Trophoblast cell (in vitro differentiated cells and primary cell): ENCODE measurements around the gene RAB3A. TPM values are rescaled to one million over a fixed set of nuclear protein-coding genes. Genes with fewer than 3 reads are reported as not detected.
A peak's percentile ranks its signal among the peaks of the same experiment; 100 is the strongest.

ENCODE experiments used
- DNase-seq, 2 donors: peaks; one replicate each; pipeline ENCODE4 v3.0.0-alpha.2; 2016
- H2AFZ ChIP-seq: 2 replicates; pipeline ENCODE4 v1.6.1; 2013; ENCODE audit warnings: low read length, moderate library complexity, mild to moderate bottlenecking; ENCODE audit not compliant: insufficient read depth, poor library complexity
- H2AK5ac ChIP-seq: 2 replicates; pipeline ENCODE4 v1.6.1; 2013; ENCODE audit warnings: mild to moderate bottlenecking, low read length
- H2BK120ac ChIP-seq: 2 replicates; pipeline ENCODE4 v1.6.1; 2013; ENCODE audit warnings: low read length, mild to moderate bottlenecking, moderate library complexity; ENCODE audit not compliant: insufficient read depth, poor library complexity
- H2BK12ac ChIP-seq: 2 replicates; pipeline ENCODE4 v1.6.1; 2013; ENCODE audit warnings: mild to moderate bottlenecking, low read length, moderate library complexity
- H2BK5ac ChIP-seq: 2 replicates; pipeline ENCODE4 v1.6.1; 2013; ENCODE audit warnings: low read length, low read depth, moderate library complexity, mild to moderate bottlenecking; ENCODE audit not compliant: poor library complexity
- H3K14ac ChIP-seq: 2 replicates; pipeline ENCODE4 v1.6.1; 2013; ENCODE audit warnings: mild to moderate bottlenecking, low read length
- H3K18ac ChIP-seq: 2 replicates; pipeline ENCODE4 v1.6.1; 2013; ENCODE audit warnings: mild to moderate bottlenecking, low read length
- H3K23ac ChIP-seq: 2 replicates; pipeline ENCODE4 v1.6.1; 2013; ENCODE audit warnings: low read length
- H3K27ac ChIP-seq: 2 replicates; pipeline ENCODE4 v1.5.1; 2013; ENCODE audit warnings: low read depth, mild to moderate bottlenecking, inconsistent platforms, low read length, moderate library complexity
- H3K27me3 ChIP-seq: 2 replicates; pipeline ENCODE4 v1.6.1; 2013; ENCODE audit warnings: inconsistent platforms, mild to moderate bottlenecking, low read length, moderate library complexity; ENCODE audit not compliant: insufficient read depth
- H3K36me3 ChIP-seq, 2 experiments: 1 replicate in 1 of 2; 2 replicates in 1 of 2; pipeline ENCODE4 v1.6.1; 2013; ENCODE audit warnings: low read length in 2 of 2, mild to moderate bottlenecking in 2 of 2, moderate library complexity in 1 of 2; ENCODE audit not compliant: insufficient read depth in 2 of 2, control insufficient read depth in 1 of 2
- H3K4ac ChIP-seq: 2 replicates; pipeline ENCODE4 v1.6.1; 2013; ENCODE audit warnings: low read depth, mild to moderate bottlenecking, low read length, moderate library complexity
- H3K4me1 ChIP-seq, 2 experiments: 1 replicate in 1 of 2; 2 replicates in 1 of 2; pipeline ENCODE4 v1.6.1; 2013; ENCODE audit warnings: low read length in 2 of 2, mild to moderate bottlenecking in 2 of 2, moderate library complexity in 1 of 2; ENCODE audit not compliant: insufficient read depth in 2 of 2, control insufficient read depth in 1 of 2
- H3K4me2 ChIP-seq: 2 replicates; pipeline ENCODE4 v1.6.1; 2013; ENCODE audit warnings: inconsistent platforms, mild to moderate bottlenecking, low read length, moderate library complexity
- H3K4me3 ChIP-seq: 2 replicates; pipeline ENCODE4 v1.5.1; 2013; ENCODE audit warnings: mild to moderate bottlenecking, low read depth, low read length, inconsistent platforms
- H3K79me1 ChIP-seq: one replicate; pipeline ENCODE4 v1.6.1; 2013; ENCODE audit warnings: low read length
- H3K79me2 ChIP-seq: 2 replicates; pipeline ENCODE4 v1.6.1; 2013; ENCODE audit warnings: low read length, mild to moderate bottlenecking; ENCODE audit not compliant: control insufficient read depth, insufficient read depth, poor library complexity
- H3K9ac ChIP-seq: 2 replicates; pipeline ENCODE4 v1.6.1; 2013; ENCODE audit warnings: mild to moderate bottlenecking, low read length
- H3K9me3 ChIP-seq: 2 replicates; pipeline ENCODE4 v1.6.1; 2013; ENCODE audit warnings: low read depth, mild to moderate bottlenecking, control low read depth, inconsistent platforms, low read length; ENCODE audit not compliant: insufficient read depth
- H4K12ac ChIP-seq: 2 replicates; pipeline ENCODE4 v1.6.1; 2013; ENCODE audit warnings: low read depth, mild to moderate bottlenecking, low read length, moderate library complexity
- H4K8ac ChIP-seq: 2 replicates; pipeline ENCODE4 v1.6.1; 2013; ENCODE audit warnings: low read depth, mild to moderate bottlenecking, low read length, moderate library complexity
- H4K91ac ChIP-seq: one replicate; pipeline ENCODE4 v1.6.1; 2013; ENCODE audit warnings: low read depth, mild to moderate bottlenecking, low read length, moderate library complexity
- WGBS: extraction: QIAGEN DNeasy Blood & Tissue Kit; methylation state at CpG from one replicate; pipeline ENCODE4 v1.1.7; 2013; ENCODE audit warnings: missing lambda C conversion rate; ENCODE audit not compliant: insufficient read length, insufficient coverage; ENCODE audit errors: extremely low coverage; 5-methylcytosine and 5-hydroxymethylcytosine counted together
- polyA plus RNA-seq: library from polyadenylated mRNA; stranded (reverse); fragments of 200-250 nt; gene quantifications from 2 replicates; pipeline ENCODE4 v1.2.3, GENCODE V29; 2013

RAB3A gene
- 2.5 and 3.0 TPM in 2 replicates for polyA plus RNA-seq

- Histone ChIP-seq H3K14ac (peak within 1 kb of the TSS; percentile 55), H3K4ac (peak within 1 kb of the TSS; percentile 65), H3K4me1 (peaks cover 9 to 12% of the 10 kb centered on the region in 2 experiments), H3K4me2 (peak within 1 kb of the TSS; percentile 97), H3K9ac (peak within 1 kb of the TSS; percentile 84), H2AK5ac (peak within 1 kb of the TSS; percentile 4), H3K36me3 (no peaks in the 10 kb centered on the region), H3K27me3 (no peaks in the 10 kb centered on the region), H3K23ac (no peak within 1 kb of the TSS), H3K18ac (peak within 1 kb of the TSS; percentile 81), H3K79me2 (peaks cover 3% of the 10 kb centered on the region), H2AFZ (peak within 1 kb of the TSS; percentile 77), H4K8ac (peak within 1 kb of the TSS; percentile 70), H4K91ac (peak within 1 kb of the TSS; percentile 75), H2BK12ac (no peak within 1 kb of the TSS), H4K12ac (peak within 1 kb of the TSS; percentile 92), H3K27ac (peak within 1 kb of the TSS; percentile 89), H2BK120ac (peak within 1 kb of the TSS; percentile 80), H3K9me3 (peaks cover 7% of the 10 kb centered on the region), H2BK5ac (peak within 1 kb of the TSS; percentile 87), H3K4me3 (peak within 1 kb of the TSS; percentile 77), H3K79me1 (peaks cover 8% of the 10 kb centered on the region)
- WGBS, result no CpG with 5 or more reads among the region's 50 CpGs
- DNase-seq, result peak; percentile 100
Observed at GRCh38 chr19:18203863-18204393, at the start of gene RAB3A. Gene RAB3A (minus strand): TSS chr19:18204042. CDS start chr19:18202740, 1,302 bp downstream.

- Histone ChIP-seq H3K18ac (no peak overlapping the region), H3K4me3 (no peak overlapping the region), H2BK5ac (no peak overlapping the region), H3K79me1 (no peaks in the 10 kb centered on the region), H3K14ac (no peak overlapping the region), H4K8ac (no peak overlapping the region), H3K9me3 (no peaks in the 10 kb centered on the region), H3K4me1 (peaks cover 0 to 1% of the 10 kb centered on the region in 2 experiments), H4K91ac (no peak overlapping the region), H3K23ac (no peak overlapping the region), H3K4ac (no peak overlapping the region), H3K79me2 (no peaks in the 10 kb centered on the region), H2AFZ (no peak overlapping the region), H3K27ac (no peak overlapping the region), H2BK120ac (no peak overlapping the region), H3K27me3 (no peaks in the 10 kb centered on the region), H3K4me2 (no peak overlapping the region), H3K9ac (peak overlapping the region; percentile 51), H2AK5ac (no peak overlapping the region), H4K12ac (no peak overlapping the region), H3K36me3 (no peaks in the 10 kb centered on the region), H2BK12ac (no peak overlapping the region)
- WGBS, result no CpG with 5 or more reads among the region's 4 CpGs
- DNase-seq, result no peak
Observed at GRCh38 chr19:18253130-18253529, 49.3 kb upstream of the RAB3A start.

GRCh38 chr19:18252370-18252717 lies 48.5 kb upstream of the RAB3A start:
- Histone ChIP-seq H3K9me3 (no peaks in the 10 kb centered on the region), H3K36me3 (no peaks in the 10 kb centered on the region), H3K4me1 (peaks cover 0 to 1% of the 10 kb centered on the region in 2 experiments), H2AFZ (no peak overlapping the region), H3K14ac (no peak overlapping the region), H2BK120ac (no peak overlapping the region), H3K27ac (no peak overlapping the region), H2AK5ac (no peak overlapping the region), H3K23ac (no peak overlapping the region), H2BK12ac (no peak overlapping the region), H3K79me2 (no peaks in the 10 kb centered on the region), H3K4ac (no peak overlapping the region), H3K18ac (no peak overlapping the region), H2BK5ac (no peak overlapping the region), H3K9ac (no peak overlapping the region), H3K27me3 (no peaks in the 10 kb centered on the region), H3K4me3 (no peak overlapping the region), H3K79me1 (no peaks in the 10 kb centered on the region), H4K91ac (no peak overlapping the region), H4K8ac (no peak overlapping the region), H3K4me2 (no peak overlapping the region), H4K12ac (no peak overlapping the region)
- no peak for DNase-seq
- WGBS, result no CpG with 5 or more reads among the region's 7 CpGs

GRCh38 chr19:18251587-18252369 lies 47.9 kb upstream of the RAB3A start:
- Histone ChIP-seq H2BK12ac (no peak overlapping the region), H3K18ac (no peak overlapping the region), H2BK120ac (no peak overlapping the region), H4K8ac (no peak overlapping the region), H2AFZ (no peak overlapping the region), H3K79me1 (no peaks in the 10 kb centered on the region), H2AK5ac (no peak overlapping the region), H3K79me2 (no peaks in the 10 kb centered on the region), H3K36me3 (no peaks in the 10 kb centered on the region), H3K27me3 (no peaks in the 10 kb centered on the region), H3K9ac (no peak overlapping the region), H3K4ac (no peak overlapping the region), H3K4me1 (peaks cover 0 to 1% of the 10 kb centered on the region in 2 experiments), H4K12ac (no peak overlapping the region), H3K4me3 (no peak overlapping the region), H3K27ac (no peak overlapping the region), H4K91ac (no peak overlapping the region), H3K4me2 (no peak overlapping the region), H3K14ac (no peak overlapping the region), H3K23ac (no peak overlapping the region), H2BK5ac (no peak overlapping the region), H3K9me3 (no peaks in the 10 kb centered on the region)
- DNase-seq, result peak; percentile 76 to 87
- no CpG with 5 or more reads among the region's 23 CpGs for WGBS
